ENCODE measurements around the gene LCE3C. TPM values are rescaled to one million over a fixed set of nuclear protein-coding genes. Genes with fewer than 3 reads are reported as not detected.
"Not testable (repeated sequence)": the region's sequence is repeated elsewhere in the genome, so short reads cannot be mapped to it uniquely, and the experiment has no call there.

LCE3C gene, protein sequence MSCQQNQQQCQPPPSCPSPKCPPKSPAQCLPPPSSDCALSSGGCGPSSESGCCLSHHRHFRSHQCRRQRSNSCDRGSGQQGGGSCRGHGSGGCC
- not detected for total RNA-seq

DNA sequence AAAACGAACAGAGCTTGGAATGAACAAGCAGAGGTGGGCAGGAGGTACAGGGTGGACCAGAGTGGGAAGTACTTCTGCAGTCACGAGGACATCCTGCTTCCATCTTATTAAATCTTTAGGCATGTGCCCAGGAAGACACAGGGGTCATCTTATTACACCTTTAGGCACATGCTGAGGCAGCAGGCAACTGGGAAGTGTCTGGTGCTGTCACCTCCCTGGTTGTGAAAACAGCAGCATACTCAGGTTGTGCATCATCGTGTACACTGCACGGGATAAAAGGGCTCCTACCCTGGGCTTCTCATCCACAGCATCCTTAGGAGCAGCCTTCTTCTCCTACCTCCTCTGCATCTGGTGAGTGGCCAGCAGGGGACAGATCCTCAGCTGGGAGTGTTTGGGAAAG is at the start of gene LCE3C:
LCE3C (plus strand) TSS at position 301 of the 400 bp plus-strand sequence. CDS start 498 bp downstream, outside the sequence.
- DNase-seq, result no peak
- Mint-ChIP-seq H3K27ac (no peak within 1 kb of the TSS), H3K4me3 (no peak within 1 kb of the TSS), H3K9me3 (peaks cover 2% of the 10 kb centered on the region), H3K27me3 (no peaks in the 10 kb centered on the region), H3K4me1 (no peaks in the 10 kb centered on the region), H3K36me3 (no peaks in the 10 kb centered on the region)
- POLR2A ChIA-PET, result no interaction called here
- ATAC-seq (ENCODE audit: low read depth), result no peak

GRCh38 chr1:152565115-152565514 is 34.9 kb upstream of the LCE3C start:
- ATAC-seq (ENCODE audit: low read depth) (no peak), DNase-seq (no peak)
- no peaks in the 10 kb centered on the region for H3K9me3 Mint-ChIP-seq
- no peak overlapping the region for H3K4me3 Mint-ChIP-seq
- H3K36me3 Mint-ChIP-seq, result no peaks in the 10 kb centered on the region
- POLR2A ChIA-PET, result no interaction called here
- H3K27me3 Mint-ChIP-seq, result peaks cover 6% of the 10 kb centered on the region
- H3K4me1 Mint-ChIP-seq, result no peaks in the 10 kb centered on the region
- no peak overlapping the region for H3K27ac Mint-ChIP-seq

- Mint-ChIP-seq H3K36me3 (no peaks in the 10 kb centered on the region), H3K9me3 (no peaks in the 10 kb centered on the region)
Measured at GRCh38 chr1:152565535-152566215, 34.4 kb upstream of the LCE3C start.

GRCh38 chr1:152566681-152567080 is 33.4 kb upstream of the LCE3C start, which contains the start of gene LCE3E:
TSS of gene LCE3E (minus strand) at chr1:152566780. CDS start at chr1:152566208, 572 bp downstream.
- Mint-ChIP-seq H3K9me3 (no peaks in the 10 kb centered on the region), H3K27ac (no peak within 1 kb of the TSS), H3K4me1 (no peaks in the 10 kb centered on the region), H3K36me3 (no peaks in the 10 kb centered on the region), H3K27me3 (peaks cover 6% of the 10 kb centered on the region), H3K4me3 (no peak within 1 kb of the TSS)
- POLR2A ChIA-PET, result no interaction called here
- ATAC-seq (ENCODE audit: low read depth) (no peak), DNase-seq (no peak)

More at GRCh38 chr1:152565535-152566215, 34.4 kb upstream of the LCE3C start:
- peaks cover 6% of the 10 kb centered on the region for H3K27me3 Mint-ChIP-seq
- no peak for DNase-seq
- H3K4me3 Mint-ChIP-seq, result no peak overlapping the region
- no peak for ATAC-seq (ENCODE audit: low read depth)
- H3K4me1 Mint-ChIP-seq, result no peaks in the 10 kb centered on the region
- POLR2A ChIA-PET, result no interaction called here
- no peak overlapping the region for H3K27ac Mint-ChIP-seq

DNA sequence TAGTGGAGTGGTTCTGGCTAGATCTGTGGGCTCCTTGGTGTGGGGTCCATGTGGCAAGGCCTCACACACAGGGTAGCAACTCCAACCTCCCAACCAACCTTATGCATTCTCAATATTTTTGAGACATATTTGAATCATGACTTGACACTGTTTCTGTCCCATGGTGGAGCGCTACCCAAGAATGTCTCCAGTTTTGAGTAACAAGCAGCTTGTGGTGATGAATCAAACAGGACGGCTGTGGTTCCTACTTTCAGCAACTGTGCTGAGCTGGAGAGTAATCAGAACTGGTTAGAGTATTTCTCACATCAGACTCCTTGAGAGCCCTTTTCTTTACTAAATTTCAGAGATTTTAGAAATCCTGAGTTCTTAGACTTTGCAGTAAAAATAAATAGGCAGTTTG is 22.9 kb upstream of the LCE3C start:
- POLR2A ChIA-PET, result no interaction called here
- no peaks in the 10 kb centered on the region for H3K9me3 Mint-ChIP-seq
- H3K4me1 Mint-ChIP-seq, result peaks cover 1% of the 10 kb centered on the region
- H3K27me3 Mint-ChIP-seq, result peaks cover 14% of the 10 kb centered on the region
- no peak overlapping the region for H3K27ac Mint-ChIP-seq
- ATAC-seq (ENCODE audit: low read depth) (no peak), DNase-seq (no peak)
- no peak overlapping the region for H3K4me3 Mint-ChIP-seq
- no peaks in the 10 kb centered on the region for H3K36me3 Mint-ChIP-seq

- H3K4me1 Mint-ChIP-seq, POLR2A ChIA-PET: not testable (repeated sequence)
Measured at GRCh38 chr1:152579526-152579925, 20.5 kb upstream of the LCE3C start.

GRCh38 chr1:152580433-152580832 is 19.6 kb upstream of the LCE3C start, which contains the start of gene LCE3D:
TSS of gene LCE3D (minus strand) at chr1:152580516. CDS start at chr1:152579936, 580 bp downstream.
- POLR2A ChIA-PET, result no interaction called here
- Mint-ChIP-seq H3K27me3 (peaks cover 11% of the 10 kb centered on the region), H3K27ac (no peak within 1 kb of the TSS), H3K4me1 (peaks cover 1% of the 10 kb centered on the region), H3K4me3 (no peak within 1 kb of the TSS), H3K36me3 (no peaks in the 10 kb centered on the region), H3K9me3 (no peaks in the 10 kb centered on the region)
- ATAC-seq (ENCODE audit: low read depth), result no peak
- DNase-seq, result no peak

More at GRCh38 chr1:152579526-152579925, 20.5 kb upstream of the LCE3C start:
- not testable (repeated sequence) for DNase-seq; ATAC-seq (ENCODE audit: low read depth); H3K4me3 Mint-ChIP-seq; H3K9me3 Mint-ChIP-seq; H3K36me3 Mint-ChIP-seq; H3K27ac Mint-ChIP-seq
- H3K27me3 Mint-ChIP-seq, result peaks cover 11% of the 10 kb centered on the region

DNA sequence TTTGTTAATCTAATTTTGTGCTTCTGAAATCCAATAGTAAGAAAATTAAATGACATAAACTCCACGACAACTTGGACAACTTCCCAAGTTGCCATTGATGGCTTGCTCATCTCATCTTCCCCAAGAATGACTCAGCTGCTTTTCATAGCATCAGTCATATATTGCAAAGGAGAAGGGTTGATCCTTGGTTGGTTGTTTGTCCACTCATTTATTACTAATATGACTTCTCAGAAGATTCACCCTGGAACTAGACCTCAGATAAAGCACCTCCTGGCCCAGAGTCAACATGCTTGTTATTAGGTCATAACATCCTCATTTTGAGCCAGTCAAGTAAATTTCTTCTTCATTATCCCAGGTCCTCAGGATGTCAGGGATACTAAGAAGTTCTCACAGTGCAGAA is 17.4 kb upstream of the LCE3C start:
- Mint-ChIP-seq H3K36me3 (no peaks in the 10 kb centered on the region), H3K4me3 (no peak overlapping the region), H3K27ac (no peak overlapping the region), H3K4me1 (peaks cover 1% of the 10 kb centered on the region), H3K27me3 (peaks cover 13% of the 10 kb centered on the region), H3K9me3 (no peaks in the 10 kb centered on the region)
- no peak for DNase-seq
- POLR2A ChIA-PET, result no interaction called here
- ATAC-seq (ENCODE audit: low read depth), result no peak

- Mint-ChIP-seq H3K36me3 (no peaks in the 10 kb centered on the region), H3K27me3 (peaks cover 4% of the 10 kb centered on the region), H3K4me1 (no peaks in the 10 kb centered on the region), H3K27ac (no peak overlapping the region), H3K4me3 (no peak overlapping the region), H3K9me3 (peaks cover 2% of the 10 kb centered on the region)
- no peak for DNase-seq
- POLR2A ChIA-PET, result no interaction called here
- no peak for ATAC-seq (ENCODE audit: low read depth)
Measured at GRCh38 chr1:152585586-152585985, 14.4 kb upstream of the LCE3C start.

DNA sequence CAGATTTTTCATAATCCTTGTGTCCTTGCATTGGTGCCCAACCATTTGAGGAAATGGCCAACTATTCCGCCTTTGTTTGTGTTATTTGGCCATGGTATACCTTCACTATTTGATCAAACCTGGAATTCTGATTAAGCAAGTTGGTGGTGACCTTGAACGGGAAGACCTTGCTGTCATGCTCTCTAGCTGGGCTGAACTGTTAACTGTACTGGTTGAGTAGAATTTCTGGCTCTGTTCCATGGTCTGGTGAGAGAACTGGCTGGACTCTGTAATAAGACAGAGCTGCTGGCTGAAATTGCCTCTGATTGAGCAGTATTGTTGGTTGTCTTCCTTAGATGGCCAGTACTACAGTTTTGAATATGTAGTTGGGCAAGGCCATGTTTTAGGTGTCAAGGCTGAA is 3.0 kb upstream of the LCE3C start:
- POLR2A ChIA-PET, result no interaction called here
- no peaks in the 10 kb centered on the region for H3K36me3 Mint-ChIP-seq
- no peak overlapping the region for H3K27ac Mint-ChIP-seq
- H3K4me1 Mint-ChIP-seq, result no peaks in the 10 kb centered on the region
- H3K4me3 Mint-ChIP-seq, result no peak overlapping the region
- no peak for DNase-seq
- peaks cover 2% of the 10 kb centered on the region for H3K9me3 Mint-ChIP-seq
- no peak for ATAC-seq (ENCODE audit: low read depth)
- H3K27me3 Mint-ChIP-seq, result no peaks in the 10 kb centered on the region

- no peak within 1 kb of the TSS for H3K27ac Mint-ChIP-seq
- no peaks in the 10 kb centered on the region for H3K36me3 Mint-ChIP-seq
- ATAC-seq (ENCODE audit: low read depth), result no peak
- H3K9me3 Mint-ChIP-seq, result peaks cover 4% of the 10 kb centered on the region
- no peak for DNase-seq
- H3K4me1 Mint-ChIP-seq, result no peaks in the 10 kb centered on the region
- POLR2A ChIA-PET, result no interaction called here
- H3K27me3 Mint-ChIP-seq, result peaks cover 3% of the 10 kb centered on the region
- H3K4me3 Mint-ChIP-seq, result no peak within 1 kb of the TSS
Measured at GRCh38 chr1:152613511-152613910, 13.5 kb downstream of the LCE3C start, which contains the start of gene LCE3B. TSS of gene LCE3B (plus strand) at chr1:152613811. CDS start at chr1:152613811, 0 bp downstream.

DNA sequence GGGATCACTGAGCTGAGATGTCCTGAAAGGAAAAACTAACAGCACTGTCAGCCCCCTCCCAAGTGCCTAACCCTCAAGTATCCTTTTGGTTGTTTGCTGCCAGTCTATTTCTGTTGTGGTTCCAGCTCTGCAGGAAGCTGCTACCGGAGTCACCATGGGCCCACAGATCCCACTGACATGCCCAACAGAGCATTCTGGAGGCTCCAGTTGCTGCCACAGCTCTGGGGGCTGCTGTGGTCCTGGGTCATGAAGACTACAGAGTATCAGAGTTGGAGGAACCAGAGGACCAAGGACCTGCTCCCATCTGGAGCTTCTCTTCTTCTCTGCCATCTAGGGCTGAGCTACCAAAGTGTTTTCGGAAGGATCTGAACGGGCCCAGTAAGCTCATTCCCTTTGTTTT is 22.0 kb downstream of the LCE3C start:
- ATAC-seq (ENCODE audit: low read depth), result no peak
- no peak overlapping the region for H3K4me3 Mint-ChIP-seq
- no peak overlapping the region for H3K27ac Mint-ChIP-seq
- peaks cover 8% of the 10 kb centered on the region for H3K27me3 Mint-ChIP-seq
- H3K36me3 Mint-ChIP-seq, result no peaks in the 10 kb centered on the region
- peaks cover 10% of the 10 kb centered on the region for H3K9me3 Mint-ChIP-seq
- DNase-seq, result no peak
- H3K4me1 Mint-ChIP-seq, result peaks cover 5% of the 10 kb centered on the region
- POLR2A ChIA-PET, result no interaction called here

DNA sequence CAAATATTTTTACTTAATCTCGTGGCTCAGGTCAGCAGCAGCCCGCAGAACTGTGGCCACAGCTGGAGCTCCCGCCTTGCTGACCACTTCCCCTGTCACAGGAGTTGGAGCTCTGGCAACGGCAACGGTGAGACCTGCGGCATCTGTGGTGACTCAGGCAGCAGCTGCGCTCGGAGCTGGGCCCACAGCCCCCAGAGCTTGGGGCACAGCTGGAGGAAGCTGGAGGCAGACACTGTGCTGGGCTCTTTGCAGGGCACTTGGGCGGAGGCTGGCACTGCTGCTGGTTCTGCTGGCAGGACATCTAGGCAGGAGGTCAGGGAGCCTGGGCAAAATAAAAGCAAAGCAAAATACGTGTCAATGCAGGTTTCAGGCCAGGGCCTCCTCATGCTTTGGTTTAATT is 22.8 kb downstream of the LCE3C start, which contains the start of gene LCE3A:
LCE3A (minus strand) TSS at position 301 of the 400 bp plus-strand sequence; CDS start at position 301, 0 bp downstream.
- no peak within 1 kb of the TSS for H3K27ac Mint-ChIP-seq
- peaks cover 8% of the 10 kb centered on the region for H3K9me3 Mint-ChIP-seq
- no peak within 1 kb of the TSS for H3K4me3 Mint-ChIP-seq
- DNase-seq (peak; percentile 29), ATAC-seq (ENCODE audit: low read depth) (no peak)
- H3K36me3 Mint-ChIP-seq, result no peaks in the 10 kb centered on the region
- peaks cover 8% of the 10 kb centered on the region for H3K27me3 Mint-ChIP-seq
- POLR2A ChIA-PET, result no interaction called here
- peaks cover 5% of the 10 kb centered on the region for H3K4me1 Mint-ChIP-seq

DNA sequence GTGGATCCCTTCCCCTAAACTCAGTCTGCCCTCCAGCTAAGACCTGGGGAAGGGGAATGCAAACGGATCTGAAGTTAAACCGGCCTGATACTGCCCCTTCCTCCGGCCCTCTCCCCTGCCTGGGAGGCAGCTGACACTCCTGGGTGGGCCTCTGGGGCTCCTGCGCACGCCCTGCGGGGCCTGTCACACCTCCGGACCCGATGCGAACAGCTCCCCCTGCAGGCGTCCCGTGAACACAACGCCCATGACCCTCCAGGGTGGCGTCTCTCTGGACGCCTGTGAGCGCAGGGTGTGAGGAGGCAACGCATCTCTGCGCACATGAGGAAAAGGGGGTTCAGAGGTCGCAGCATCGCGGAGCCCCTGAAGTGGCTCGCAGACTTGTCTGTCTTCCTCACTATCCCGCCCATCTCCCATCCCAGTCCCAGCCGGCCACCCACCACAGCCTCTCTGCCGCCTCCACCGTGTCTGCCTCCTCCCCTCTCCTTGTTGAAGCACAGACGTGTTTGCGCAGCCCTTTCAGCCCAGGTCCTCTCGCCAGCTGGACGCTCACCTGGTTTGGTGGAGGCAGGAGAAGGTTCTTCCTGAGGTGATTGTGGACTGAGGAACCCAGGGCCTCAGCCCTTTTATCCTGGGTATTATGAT is 23.3 kb downstream of the LCE3C start:
- Mint-ChIP-seq H3K36me3 (no peaks in the 10 kb centered on the region), H3K4me3 (no peak overlapping the region), H3K9me3 (peaks cover 8% of the 10 kb centered on the region), H3K4me1 (peaks cover 5% of the 10 kb centered on the region), H3K27ac (no peak overlapping the region), H3K27me3 (peaks cover 8% of the 10 kb centered on the region)
- DNase-seq, result peak; percentile 41
- ATAC-seq (ENCODE audit: low read depth), result no peak
- POLR2A ChIA-PET, result no interaction called here
